OCI-LY7 (cell line): ENCODE data around the gene TAF8. TPM values are rescaled to one million over a fixed set of nuclear protein-coding genes. Genes with fewer than 3 reads are reported as not detected.
"Not testable (repeated sequence)": the region's sequence is repeated elsewhere in the genome, so short reads cannot be mapped to it uniquely, and the experiment has no call there.

Experiments
- BruUV-seq: library from RNA; stranded (reverse); fragments of 400-500 nt; replicated peaks from 2 replicates; lab custom pipeline; 2021; lab: Mats Ljungman, UMichigan
- CTCF ChIA-PET: fragments of 300-600 bp; sonication (Branson Sonifier 250); formaldehyde crosslinking; loops from one replicate; lab custom pipeline; 2022; ENCODE audit warnings: antibody characterized with exemption; ENCODE audit not compliant: unreplicated experiment; lab: Charles Lee
- POLR2A ChIA-PET: fragments of 300-600 bp; sonication (Branson Sonifier 250); formaldehyde crosslinking; loops from one replicate; lab custom pipeline; 2022; ENCODE audit warnings: antibody characterized with exemption; lab: Charles Lee
- DNase-seq: peaks from one replicate; pipeline ENCODE4 v3.0.0-alpha.2; 2015; ENCODE audit warnings: low spot score
- H2AFZ ChIP-seq: fragments of 200-600 bp; sonication (generic), shearing (Covaris generic); 2 replicates; pipeline ENCODE4 v1.6.1; 2014; ENCODE audit warnings: mild to moderate bottlenecking, antibody characterized with exemption, low read length, moderate library complexity
- H3K27ac ChIP-seq: fragments of 200-600 bp; sonication (generic); 2 replicates; pipeline ENCODE4 v1.5.1; 2014; ENCODE audit warnings: mixed run types, low read depth, mild to moderate bottlenecking, moderate library complexity, low read length, inconsistent platforms; ENCODE audit not compliant: poor library complexity, severe bottlenecking
- H3K36me3 ChIP-seq: fragments of 200-600 bp; sonication (generic); 2 replicates; pipeline ENCODE4 v1.6.1; 2014; ENCODE audit warnings: mild to moderate bottlenecking, antibody characterized with exemption, low read length, moderate library complexity, mixed read lengths; ENCODE audit not compliant: insufficient read depth
- H3K4me1 ChIP-seq: fragments of 200-600 bp; sonication (generic); 2 replicates; pipeline ENCODE4 v1.5.1; 2014; ENCODE audit warnings: mild to moderate bottlenecking, low read length; ENCODE audit not compliant: insufficient read depth, poor library complexity, severe bottlenecking
- H3K4me2 ChIP-seq: fragments of 200-600 bp; sonication (generic); 2 replicates; pipeline ENCODE4 v1.6.1; 2014; ENCODE audit warnings: mild to moderate bottlenecking, low read length
- H3K4me3 ChIP-seq: fragments of 200-600 bp; sonication (generic); 2 replicates; pipeline ENCODE4 v1.5.1; 2014; ENCODE audit warnings: mild to moderate bottlenecking, low read depth, low read length; ENCODE audit not compliant: poor library complexity, severe bottlenecking
- H3K79me2 ChIP-seq: fragments of 200-600 bp; sonication (generic); 2 replicates; pipeline ENCODE4 v1.6.1; 2016; ENCODE audit warnings: low read depth, mild to moderate bottlenecking, low read length, moderate library complexity, mixed read lengths; ENCODE audit not compliant: insufficient read depth
- H3K9me2 ChIP-seq: fragments of 200-600 bp; sonication (generic); 2 replicates; pipeline ENCODE4 v1.6.1; 2016; ENCODE audit warnings: mild to moderate bottlenecking, low read length, mixed read lengths; ENCODE audit not compliant: insufficient read depth
- H3K9me3 ChIP-seq: fragments of 200-600 bp; sonication (generic); 2 replicates; pipeline ENCODE4 v1.6.1; 2014; ENCODE audit warnings: mild to moderate bottlenecking, mixed run types, low read length, mixed read lengths
- H4K20me1 ChIP-seq: fragments of 200-600 bp; sonication (generic); 2 replicates; pipeline ENCODE4 v1.6.1; 2014; ENCODE audit warnings: mild to moderate bottlenecking, antibody characterized with exemption, low read length, moderate library complexity, mixed read lengths; ENCODE audit not compliant: insufficient read depth
- EZH2phosphoT487 ChIP-seq: fragments of 200-600 bp; sonication (generic); IDR thresholded peaks from 2 replicates; pipeline ENCODE4 v1.6.1; 2018; ENCODE audit warnings: low read depth, borderline replicate concordance, mild to moderate bottlenecking, mixed run types, antibody characterized with exemption, low read length, moderate library complexity, mixed read lengths
- intact Hi-C: fragments of 100-400 bp; cut with micrococcal nuclease; formaldehyde crosslinking; loops from one replicate; pipeline ENCODE4 v1.10.0; 2022; ENCODE audit not compliant: unreplicated experiment
- total RNA-seq, 2 experiments: library from RNA; depleted of rRNA in 1 of 2; stranded (reverse); fragments of >200 nt in 1 of 2; shearing (Covaris generic) in 1 of 2; gene quantifications; 2 replicates each; pipeline ENCODE4 v1.2.3, GENCODE V29; 2014 to 2022
- TF ChIP-seq, protein P1 (sequence below): fragments of 200-600 bp; sonication (generic); conservative IDR thresholded peaks from 2 replicates; pipeline ENCODE4 v1.5.1; 2014; ENCODE audit warnings: mild to moderate bottlenecking, antibody characterized with exemption, low read length, moderate library complexity, mixed read lengths

Gene TAF8
- total RNA-seq, 2 experiments from 2014 or later, result 35.1 to 47.8 TPM

DNA sequence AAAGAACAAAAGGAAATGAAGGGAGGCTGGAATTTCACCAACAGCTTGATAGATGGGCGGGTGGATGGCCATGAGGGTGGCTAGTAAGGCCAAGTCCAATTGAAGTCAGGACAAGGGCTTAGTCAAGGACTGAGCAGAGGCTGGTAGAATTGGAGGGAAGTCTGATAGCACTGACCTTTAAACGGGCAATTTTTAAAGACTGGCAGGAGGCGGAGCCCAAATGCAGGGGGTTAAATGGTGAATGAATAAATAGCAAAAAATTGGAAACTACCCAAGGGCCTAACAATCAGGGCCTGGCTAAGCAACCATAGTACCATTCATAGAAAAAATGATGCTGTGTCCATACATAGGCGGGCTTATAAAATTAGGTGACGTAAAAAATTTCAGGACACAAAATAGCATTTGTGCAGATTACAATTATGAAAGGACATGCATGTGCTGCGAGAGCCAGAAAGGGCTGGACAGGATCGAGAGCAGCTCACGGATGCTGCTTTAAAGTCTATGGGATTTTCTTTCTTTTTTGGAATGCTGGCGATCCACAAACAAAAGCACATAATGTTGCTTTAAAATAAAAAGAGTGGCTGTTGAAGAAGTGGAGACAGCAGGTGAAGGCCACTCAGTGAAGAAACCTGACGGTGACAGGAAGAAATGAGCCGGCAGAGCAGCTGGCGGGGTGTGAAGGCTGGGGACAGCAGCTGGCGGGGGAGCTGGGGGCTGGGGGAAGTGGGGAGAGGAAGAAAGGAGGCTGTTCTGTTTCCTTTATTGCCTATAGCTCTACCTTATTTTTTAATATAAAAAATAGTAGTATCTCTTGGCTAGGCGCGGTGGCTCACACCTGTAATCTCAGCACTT, 42.8 kb upstream of the TAF8 start:
- BruUV-seq, result TSS peak; percentile 50
- Histone ChIP-seq H2AFZ (peak overlapping the region; percentile 66; the same call in 1 of the 2 replicates), H4K20me1 (no peaks in the 10 kb centered on the region), H3K36me3 (peaks cover 9% of the 10 kb centered on the region), H3K4me3 (peak overlapping the region; percentile 53), H3K9me2 (no peaks in the 10 kb centered on the region), H3K27ac (peak overlapping the region; percentile 97), H3K79me2 (peaks cover 29% of the 10 kb centered on the region; the same call in 1 of the 2 replicates), H3K4me2 (peak overlapping the region; percentile 87), H3K9me3 (no peaks in the 10 kb centered on the region), H3K4me1 (peaks cover 85% of the 10 kb centered on the region)
- CTCF ChIA-PET, result interaction anchor here (0.6 to 1.6 kb wide), 4 partner anchors 15 to 95 kb away, joined by 3 to 6 read pairs (median 3); no protein-coding TSS in a partner anchor
- DNase-seq, result peak; percentile 88
- TF ChIP-seq, protein P1, sequence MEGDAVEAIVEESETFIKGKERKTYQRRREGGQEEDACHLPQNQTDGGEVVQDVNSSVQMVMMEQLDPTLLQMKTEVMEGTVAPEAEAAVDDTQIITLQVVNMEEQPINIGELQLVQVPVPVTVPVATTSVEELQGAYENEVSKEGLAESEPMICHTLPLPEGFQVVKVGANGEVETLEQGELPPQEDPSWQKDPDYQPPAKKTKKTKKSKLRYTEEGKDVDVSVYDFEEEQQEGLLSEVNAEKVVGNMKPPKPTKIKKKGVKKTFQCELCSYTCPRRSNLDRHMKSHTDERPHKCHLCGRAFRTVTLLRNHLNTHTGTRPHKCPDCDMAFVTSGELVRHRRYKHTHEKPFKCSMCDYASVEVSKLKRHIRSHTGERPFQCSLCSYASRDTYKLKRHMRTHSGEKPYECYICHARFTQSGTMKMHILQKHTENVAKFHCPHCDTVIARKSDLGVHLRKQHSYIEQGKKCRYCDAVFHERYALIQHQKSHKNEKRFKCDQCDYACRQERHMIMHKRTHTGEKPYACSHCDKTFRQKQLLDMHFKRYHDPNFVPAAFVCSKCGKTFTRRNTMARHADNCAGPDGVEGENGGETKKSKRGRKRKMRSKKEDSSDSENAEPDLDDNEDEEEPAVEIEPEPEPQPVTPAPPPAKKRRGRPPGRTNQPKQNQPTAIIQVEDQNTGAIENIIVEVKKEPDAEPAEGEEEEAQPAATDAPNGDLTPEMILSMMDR, result no peak
- no peak for TF ChIP-seq EZH2phosphoT487
- intact Hi-C loops, result no loop called here
- POLR2A ChIA-PET, result interaction anchor here (0.7 to 6.2 kb wide), 15 partner anchors 11 to 68 kb away, joined by 3 to 60 read pairs (median 6); partner anchors contain the start of genes CCND3 and TAF8

DNA sequence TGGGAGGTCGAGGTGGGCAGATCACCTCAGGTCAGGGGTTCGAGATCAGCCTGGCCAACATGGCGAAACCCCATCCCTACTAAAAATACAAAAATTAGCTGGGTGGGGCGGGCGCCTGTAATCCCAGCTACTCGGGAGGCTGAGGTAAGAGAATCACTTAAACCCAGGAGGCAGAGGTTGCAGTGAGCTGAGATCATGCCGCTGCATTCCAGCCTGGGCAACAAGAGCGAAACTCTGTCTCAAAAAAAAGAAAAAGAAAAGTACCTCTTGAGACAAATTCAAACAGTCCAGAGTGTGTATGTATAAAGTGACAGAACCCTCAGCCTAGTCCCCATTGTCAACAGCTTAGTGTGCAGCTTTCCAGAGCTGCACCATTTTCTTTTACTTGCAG, 42.2 kb upstream of the TAF8 start:
- Histone ChIP-seq H3K4me1 (peaks cover 91% of the 10 kb centered on the region), H3K79me2 (peaks cover 35% of the 10 kb centered on the region; the same call in 1 of the 2 replicates), H3K27ac (peak overlapping the region; percentile 97), H3K4me2 (peak overlapping the region; percentile 87), H3K4me3 (peak overlapping the region; percentile 12)
- peak; percentile 19 for DNase-seq
- H2AFZ ChIP-seq, BruUV-seq, H3K36me3 ChIP-seq, H3K9me3 ChIP-seq, H3K9me2 ChIP-seq, intact Hi-C loops, H4K20me1 ChIP-seq: not testable (repeated sequence)
- ChIA-PET CTCF (interaction anchor here (1.1 to 1.6 kb wide), 2 partner anchors 14 to 36 kb away, joined by 3 read pairs; no protein-coding TSS in a partner anchor), POLR2A (interaction anchor here (0.7 to 6.2 kb wide), 14 partner anchors 11 to 70 kb away, joined by 3 to 60 read pairs (median 4); partner anchors contain the start of gene CCND3)

GRCh38 chr6:42009844-42010184, 40.5 kb upstream of the TAF8 start:
- Histone ChIP-seq H3K4me2 (peak overlapping the region; percentile 75), H2AFZ (no peak overlapping the region), H3K27ac (peak overlapping the region; percentile 97), H4K20me1 (no peaks in the 10 kb centered on the region), H3K9me3 (no peaks in the 10 kb centered on the region; the same call in 1 of the 2 replicates), H3K9me2 (no peaks in the 10 kb centered on the region), H3K36me3 (peaks cover 13% of the 10 kb centered on the region), H3K79me2 (peaks cover 32% of the 10 kb centered on the region; the same call in 1 of the 2 replicates), H3K4me3 (peak overlapping the region; percentile 24), H3K4me1 (peaks cover 91% of the 10 kb centered on the region)
- ChIA-PET POLR2A (interaction anchor here (0.7 to 6.2 kb wide), 15 partner anchors 8 to 136 kb away, joined by 3 to 60 read pairs (median 4); partner anchors contain the start of genes BYSL and MED20), CTCF (interaction anchor here (0.5 to 1.2 kb wide), 3 partner anchors 12 to 442 kb away, joined by 3 to 9 read pairs (median 5); partner anchors contain the start of gene MED20)
- intact Hi-C loops, result loop anchor here (1.0 kb wide), 3 partner anchors 12 to 69 kb away; partner anchors contain the start of gene CCND3
- TSS peak; percentile 82 for BruUV-seq
- peak; percentile 30 for DNase-seq
- TF ChIP-seq, protein P1, result no peak
- no peak for TF ChIP-seq EZH2phosphoT487
